ENCODE results near the gene VPS72.

- no peak for TF ChIP-seq CTCF (IDR thresholded peaks at IDR 0.05)
- no peak for TF ChIP-seq POLR2A (IDR thresholded peaks at IDR 0.05)
These were observed 42.9 kb downstream of the VPS72 start for GRCh38 chr1:151147132-151147503.

Measured in heart left ventricle (tissue), 13 donors.